IPS DF 4.7 (cell line): ENCODE results near the gene PDF.
"Not testable (repeated sequence)": the region's sequence is repeated elsewhere in the genome, so short reads cannot be mapped to it uniquely, and the experiment has no call there.

Source experiments
- DNase-seq: peaks from one replicate; pipeline ENCODE4 v3.0.0-alpha.2; 2013; ENCODE audit warnings: low spot score; ENCODE audit errors: extremely low read depth

The PDF gene

GRCh38 chr16:69316595-69317034 is 13.8 kb downstream of the PDF start:
- no peak for DNase-seq

- DNase-seq = no peak
Measured at GRCh38 chr16:69315486-69316311, 14.7 kb downstream of the PDF start.

- no peak for DNase-seq
Measured at GRCh38 chr16:69314534-69314933, 15.9 kb downstream of the PDF start.

GRCh38 chr16:69313469-69313868 is 16.9 kb downstream of the PDF start:
- no peak for DNase-seq

DNA sequence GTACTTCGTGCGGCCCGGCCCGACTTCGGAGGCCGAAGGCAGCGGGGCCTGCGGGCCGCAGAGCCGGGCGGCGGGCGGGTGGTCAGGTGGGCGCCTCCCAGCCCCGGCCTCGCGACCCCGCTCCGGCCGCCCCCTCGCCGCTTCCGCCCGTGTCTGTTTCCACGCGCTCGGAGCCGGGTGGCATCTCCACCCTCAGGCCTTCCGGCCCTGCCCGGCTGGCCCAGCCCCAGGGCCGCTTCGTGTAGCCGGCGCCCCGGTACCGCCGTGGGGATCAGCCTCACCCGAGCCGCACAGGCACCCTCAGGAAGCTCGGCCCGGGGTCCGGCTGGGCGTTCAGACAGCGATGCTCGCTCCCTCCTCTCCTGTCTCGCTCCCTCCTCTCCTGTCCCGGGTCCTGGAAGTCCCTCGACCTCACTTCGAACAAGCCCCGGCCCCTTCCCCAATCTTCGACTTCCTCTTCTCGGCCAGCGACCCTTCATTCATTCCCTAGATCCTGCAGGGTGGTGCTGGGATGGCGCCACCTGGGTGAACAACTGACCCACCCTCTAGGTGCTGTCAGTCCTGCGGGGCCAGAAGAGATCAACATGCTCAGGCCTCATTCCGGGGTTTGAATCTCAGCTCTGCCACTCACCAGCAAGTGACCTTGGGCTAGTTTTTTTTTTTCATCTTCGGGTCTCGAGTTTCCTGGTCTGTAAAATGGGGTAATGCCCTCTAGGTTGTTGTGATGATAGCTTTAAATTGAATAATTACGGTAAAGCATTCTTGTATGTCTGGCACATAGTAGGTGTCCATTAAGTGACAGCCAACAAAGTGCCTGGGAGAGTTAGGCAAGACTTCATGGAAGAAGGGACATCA is 18.6 kb downstream of the PDF start:
- DNase-seq = no peak

DNA sequence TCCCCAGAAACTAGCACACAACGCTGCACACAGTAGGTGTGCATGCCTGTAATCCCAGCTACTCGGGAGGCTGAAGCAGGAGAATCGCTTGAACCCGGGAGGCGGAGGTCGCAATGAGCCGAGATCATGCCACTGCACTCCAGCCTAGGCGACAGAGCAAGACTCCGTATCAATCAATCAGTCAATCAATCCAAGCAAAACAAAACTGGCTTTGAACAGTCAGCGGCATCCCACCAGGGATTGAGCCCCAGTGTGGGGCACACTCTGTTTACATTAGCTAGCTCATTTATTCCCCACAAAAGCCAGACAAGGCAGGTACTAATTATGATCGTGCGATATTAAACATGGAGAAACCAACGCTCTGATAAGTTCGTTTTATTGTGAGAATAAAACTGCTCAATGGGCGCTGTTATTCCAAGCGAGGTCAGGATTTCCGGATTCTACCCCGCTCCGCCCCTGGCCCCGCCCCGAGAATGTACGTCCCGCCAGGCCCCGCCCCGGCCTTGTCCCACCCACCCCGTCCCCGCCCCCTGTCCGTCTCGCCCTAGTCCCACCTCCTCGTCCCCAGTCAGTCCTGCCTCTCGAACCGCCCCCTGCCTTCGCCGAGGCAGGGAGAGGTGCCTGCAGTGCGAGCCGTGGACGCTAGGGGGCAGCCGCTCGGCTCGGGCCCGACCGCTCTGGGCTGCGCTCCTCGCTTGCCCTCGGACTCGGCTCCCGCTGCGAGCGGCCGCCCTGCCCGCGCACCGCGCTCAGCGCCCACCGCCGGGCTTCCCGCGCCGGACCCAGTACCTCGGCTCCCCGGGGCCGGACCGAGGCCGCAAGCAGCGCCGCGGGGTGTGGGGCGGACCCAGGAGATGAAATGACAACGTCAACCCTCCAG is 19.5 kb downstream of the PDF start, which contains the start of gene VPS4A:
Gene VPS4A, plus strand, starts transcription at position 698 of the 880 bp plus-strand sequence. Its CDS starts 162 bp downstream, at position 860.
- DNase-seq = no peak

GRCh38 chr16:69309316-69309715 is 21.1 kb downstream of the PDF start:
- DNase-seq = no peak

DNA sequence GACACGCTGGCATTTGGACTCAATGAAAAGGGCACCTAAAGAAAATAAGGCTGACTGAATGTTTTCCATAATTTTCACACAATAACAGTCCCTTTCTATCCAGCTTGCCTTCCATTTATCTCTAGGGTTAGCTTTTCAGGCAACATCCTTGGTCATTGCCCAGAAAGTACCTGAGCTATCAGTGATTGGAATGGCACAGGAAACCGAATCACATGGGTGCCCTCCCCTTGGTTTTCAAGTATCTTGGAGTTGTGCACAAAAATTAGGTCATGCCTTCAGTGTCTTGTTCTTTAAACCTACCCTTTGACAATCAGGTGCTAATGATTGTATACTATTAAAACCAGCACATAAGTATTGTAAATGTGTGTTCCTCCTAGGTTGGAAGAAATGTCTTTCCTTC is 22.5 kb downstream of the PDF start:
- no peak for DNase-seq

DNA sequence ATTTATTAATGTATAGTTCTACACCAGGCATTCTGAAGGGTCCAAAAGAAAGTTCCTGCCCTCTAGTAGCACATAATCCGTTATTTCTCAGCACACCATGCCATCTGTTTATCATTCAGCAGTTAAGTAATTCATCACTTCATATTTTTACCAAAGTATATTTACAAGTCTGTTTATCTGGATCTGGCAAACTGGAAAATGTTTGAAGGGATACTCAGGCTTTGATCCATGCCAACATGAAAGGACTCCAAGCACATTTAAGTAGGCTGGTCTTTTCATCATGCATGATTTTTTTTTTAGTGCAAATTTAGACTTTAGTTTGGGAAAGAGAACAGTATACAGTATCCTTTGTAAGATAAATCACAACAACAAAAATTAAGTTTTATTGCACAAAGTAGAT is 23.3 kb downstream of the PDF start:
- DNase-seq = no peak

DNA sequence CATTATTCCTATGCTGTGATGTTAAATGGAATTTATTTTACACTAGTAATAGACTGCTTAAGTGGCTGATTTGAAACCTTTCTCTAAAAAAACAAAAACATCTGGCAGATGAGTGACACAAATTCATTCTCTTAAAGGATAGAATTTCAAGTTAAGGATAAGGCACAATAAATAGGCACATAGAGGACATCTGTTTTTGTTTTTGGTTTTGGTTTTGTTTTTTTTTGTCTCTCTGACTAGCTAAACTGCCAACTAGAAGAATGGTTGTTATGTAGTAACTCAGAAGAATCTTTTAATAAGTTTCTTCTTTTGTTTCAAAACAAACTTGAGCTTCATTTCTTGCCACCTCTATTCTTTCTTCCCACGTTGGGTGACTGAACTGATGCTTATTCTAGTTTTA is 24.4 kb downstream of the PDF start:
- no peak for DNase-seq

DNA sequence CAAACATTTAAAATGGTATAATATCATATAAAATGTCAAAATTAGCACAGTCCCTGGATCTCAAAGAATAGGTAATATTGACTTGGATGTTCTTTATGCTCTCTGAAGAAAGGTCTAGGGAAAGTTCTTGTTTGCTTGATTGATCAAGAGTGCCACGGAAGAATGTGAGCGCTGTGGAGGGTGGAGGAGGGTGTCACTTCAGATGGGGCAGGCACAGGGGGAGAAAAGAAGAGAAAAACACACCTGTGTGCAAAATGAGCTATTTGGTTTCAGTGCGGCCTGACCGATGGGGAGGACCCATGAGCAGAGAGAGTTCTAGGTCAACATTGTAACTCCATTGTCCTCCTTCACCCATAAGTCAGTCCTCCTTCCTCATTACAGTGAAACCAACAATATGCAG is 28.1 kb downstream of the PDF start:
- no peak for DNase-seq

DNA sequence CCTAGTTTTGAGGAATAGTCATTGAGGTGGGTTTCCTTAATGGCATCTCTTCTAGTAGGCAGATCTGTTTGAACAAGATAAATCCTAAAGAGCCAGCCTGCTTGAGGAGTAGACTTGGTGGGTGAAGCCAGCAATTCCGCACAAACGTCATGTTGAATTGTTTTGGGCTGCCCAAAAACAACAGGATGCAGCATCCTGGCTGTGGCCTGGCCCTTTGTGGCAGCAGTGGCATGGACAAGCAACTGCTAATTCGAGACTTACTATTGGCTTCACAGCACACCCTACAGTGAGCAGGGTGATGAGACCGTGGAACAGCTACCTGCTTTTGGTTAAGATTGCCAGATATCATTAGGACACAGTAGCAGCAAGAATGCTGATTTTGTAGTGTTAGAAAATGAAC is 28.5 kb downstream of the PDF start:
- DNase-seq = no peak

- no peak for DNase-seq
Measured at GRCh38 chr16:69301187-69301586, 29.2 kb downstream of the PDF start.

DNA sequence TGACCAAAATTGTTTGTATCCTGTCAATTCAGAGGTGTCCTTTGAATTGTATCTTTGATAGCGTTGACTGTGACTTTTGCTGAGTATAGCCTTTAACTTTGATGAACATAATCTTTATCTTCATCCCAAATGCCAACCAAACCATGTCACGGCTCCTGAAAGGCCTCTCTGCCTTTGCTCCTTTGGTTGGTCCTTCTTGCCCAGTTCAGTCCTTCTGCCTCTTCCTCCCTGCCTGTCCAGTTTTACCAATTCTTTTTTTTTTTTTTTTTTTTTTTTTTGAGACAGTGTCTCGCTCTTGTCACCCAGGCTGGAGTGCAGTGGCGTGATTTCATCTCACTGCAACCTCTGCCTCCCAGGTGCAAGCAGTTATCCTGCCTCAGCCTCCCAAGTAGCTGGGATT is 32.1 kb downstream of the PDF start:
- no peak for DNase-seq

GRCh38 chr16:69296771-69297170 is 33.6 kb downstream of the PDF start:
- not testable (repeated sequence) for DNase-seq

DNA sequence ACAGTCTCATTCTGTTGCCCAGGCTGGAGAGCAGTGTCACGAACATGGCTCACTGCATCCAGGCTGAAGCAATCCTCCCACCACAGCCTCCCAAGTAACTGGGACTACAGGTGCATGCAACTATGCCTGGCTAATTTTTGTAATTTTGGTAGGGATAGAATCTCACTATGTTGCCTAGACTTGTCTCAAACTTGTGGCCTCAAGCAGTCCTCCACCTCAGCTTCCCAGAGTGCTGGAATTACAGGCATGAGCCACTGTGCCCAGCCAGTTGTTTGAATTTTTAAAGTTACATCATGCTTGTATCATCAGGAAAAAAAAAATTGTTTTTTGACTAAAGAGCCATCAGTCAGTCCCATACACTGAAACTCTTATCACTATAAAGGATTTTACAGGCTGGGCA is 36.3 kb downstream of the PDF start:
- no peak for DNase-seq

DNA sequence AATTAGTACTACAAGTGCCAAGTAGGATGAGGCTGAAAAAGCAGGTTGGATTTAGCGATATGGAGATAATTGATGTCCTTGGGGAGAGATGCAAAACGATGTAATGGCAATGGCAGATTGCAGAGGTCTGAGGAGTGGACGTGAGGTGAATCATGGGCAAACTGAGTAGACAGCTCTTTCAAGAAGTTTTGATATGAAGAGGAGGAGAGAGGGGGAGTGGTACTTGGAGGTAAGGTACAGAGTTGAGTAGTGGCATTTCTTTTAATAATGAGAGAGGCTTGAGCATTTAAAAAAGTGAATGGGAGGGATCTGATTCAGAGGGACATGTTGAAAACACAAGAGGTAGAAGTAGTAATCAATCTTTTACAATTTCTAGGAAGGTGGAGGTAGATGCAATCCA is 37.0 kb downstream of the PDF start:
- no peak for DNase-seq

DNA sequence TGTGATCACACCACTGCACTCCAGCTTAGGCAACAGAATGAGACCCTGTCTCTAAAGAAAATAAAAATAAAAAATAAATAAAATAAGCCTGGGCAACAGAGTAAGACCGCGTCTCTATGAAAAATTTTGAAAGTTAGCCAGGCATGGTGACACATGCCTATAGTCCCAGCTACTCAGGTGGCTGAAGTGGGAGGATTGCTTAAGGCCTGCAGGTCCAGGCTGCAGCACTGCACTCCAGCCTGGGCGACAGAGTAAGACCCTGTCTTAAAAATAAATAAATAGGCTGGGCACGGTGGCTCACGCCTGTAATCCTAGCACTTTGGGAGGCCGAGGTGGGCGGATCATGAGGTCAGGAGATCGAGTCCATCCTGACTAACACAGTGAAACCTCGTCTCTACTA is 38.7 kb downstream of the PDF start:
- DNase-seq = not testable (repeated sequence)

DNA sequence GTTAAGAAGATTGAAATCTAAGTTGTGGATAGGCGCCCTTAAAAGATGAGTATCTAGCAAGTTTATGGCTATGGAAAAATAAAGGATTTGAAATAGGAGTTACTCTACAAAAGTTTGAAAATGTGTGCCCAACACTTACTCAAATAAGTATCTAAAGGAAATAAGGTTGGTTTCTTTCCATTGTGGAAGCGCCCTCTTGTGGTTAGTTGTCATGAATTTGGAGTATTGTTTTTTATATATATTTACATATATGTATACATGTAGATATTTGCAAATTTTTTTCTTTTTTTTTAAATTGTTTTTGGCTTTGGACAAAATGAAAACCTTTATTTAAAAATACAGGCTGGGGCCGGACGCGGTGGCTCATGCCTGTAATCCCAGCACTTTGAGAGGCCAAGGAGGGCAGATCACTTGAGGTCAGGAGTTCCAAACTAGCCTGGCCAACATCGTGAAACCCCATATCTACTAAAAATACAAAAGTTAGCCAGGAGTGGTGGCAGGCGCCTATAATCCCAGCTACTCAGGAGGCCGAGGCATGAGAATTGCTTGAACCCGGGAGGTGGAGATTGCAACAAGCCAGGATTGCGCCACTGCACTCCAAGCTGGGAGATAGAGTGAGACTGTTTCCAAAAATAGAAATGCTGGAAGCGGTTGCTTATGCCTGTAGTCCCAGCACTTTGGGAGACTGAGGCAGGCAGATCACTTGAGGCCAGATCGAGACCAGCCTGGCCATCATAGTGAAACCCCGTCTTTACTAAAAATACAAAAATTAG is 43.3 kb downstream of the PDF start:
- DNase-seq = no peak

DNA sequence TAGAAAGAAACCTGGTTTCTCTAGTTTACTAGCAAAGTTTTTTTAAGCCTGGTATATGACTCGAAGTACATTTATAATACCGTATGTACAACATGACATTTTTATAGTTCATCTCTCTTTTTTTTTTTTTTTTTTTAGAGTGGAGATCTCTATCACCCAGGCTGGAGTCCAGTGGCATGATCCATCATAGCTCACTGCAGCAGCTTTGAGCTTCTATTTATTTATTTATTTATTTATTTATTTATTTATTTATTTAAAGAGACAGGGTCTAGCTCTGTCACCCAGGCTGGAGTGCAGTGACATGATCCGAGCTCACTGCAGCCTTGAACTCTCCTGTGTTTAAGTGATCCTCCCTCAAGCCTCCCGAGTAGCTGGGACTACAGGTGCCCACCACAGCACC is 45.1 kb downstream of the PDF start:
- DNase-seq = no peak

- DNase-seq = no peak
Measured at GRCh38 chr16:69283851-69284250, 46.5 kb downstream of the PDF start.
